Gastrocnemius medialis (tissue), 4 donors: ENCODE data around the gene SIK3.

Source experiments
- POLR2A ChIP-seq, 2 donors: fragments of 450-650 bp; IDR thresholded peaks; one replicate each; pipeline ENCODE4 v1.6.1; 2017; ENCODE audit warnings: antibody characterized with exemption in 2 of 2, mild to moderate bottlenecking in 2 of 2, moderate library complexity in 2 of 2
- TF ChIP-seq, protein P1 (sequence below), 5 experiments: fragments of 450-650 bp in 3 of 5; fragments of 200-600 bp in 2 of 5; sonication (generic) in 2 of 5; IDR thresholded peaks in 4 of 5; conservative IDR thresholded peaks in 1 of 5; 1 replicate in 4 of 5; 2 replicates in 1 of 5; pipeline ENCODE4 v1.5.1; 2016 to 2019; ENCODE audit warnings: antibody characterized with exemption in 5 of 5, mild to moderate bottlenecking in 3 of 5, moderate library complexity in 3 of 5

DNA sequence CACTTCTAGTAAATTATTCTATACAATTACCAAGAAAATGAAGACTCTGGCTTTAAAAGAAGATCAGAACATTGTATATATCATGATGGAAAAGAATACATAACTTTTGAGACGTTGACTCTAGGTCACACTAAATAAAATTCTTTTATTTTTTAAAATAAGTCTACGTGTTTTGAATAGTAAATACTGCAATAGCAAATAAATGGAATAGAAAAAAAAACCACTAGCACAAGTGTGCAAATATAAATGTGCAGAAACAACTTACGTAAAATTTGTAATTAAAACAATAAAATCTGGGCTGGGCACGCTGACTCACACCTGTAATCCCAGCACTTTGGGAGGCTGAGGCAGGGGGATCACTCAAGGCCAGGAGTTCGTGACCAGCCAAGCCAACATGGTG lies 17.9 kb downstream of the SIK3 start:
- TF ChIP-seq, protein P1, sequence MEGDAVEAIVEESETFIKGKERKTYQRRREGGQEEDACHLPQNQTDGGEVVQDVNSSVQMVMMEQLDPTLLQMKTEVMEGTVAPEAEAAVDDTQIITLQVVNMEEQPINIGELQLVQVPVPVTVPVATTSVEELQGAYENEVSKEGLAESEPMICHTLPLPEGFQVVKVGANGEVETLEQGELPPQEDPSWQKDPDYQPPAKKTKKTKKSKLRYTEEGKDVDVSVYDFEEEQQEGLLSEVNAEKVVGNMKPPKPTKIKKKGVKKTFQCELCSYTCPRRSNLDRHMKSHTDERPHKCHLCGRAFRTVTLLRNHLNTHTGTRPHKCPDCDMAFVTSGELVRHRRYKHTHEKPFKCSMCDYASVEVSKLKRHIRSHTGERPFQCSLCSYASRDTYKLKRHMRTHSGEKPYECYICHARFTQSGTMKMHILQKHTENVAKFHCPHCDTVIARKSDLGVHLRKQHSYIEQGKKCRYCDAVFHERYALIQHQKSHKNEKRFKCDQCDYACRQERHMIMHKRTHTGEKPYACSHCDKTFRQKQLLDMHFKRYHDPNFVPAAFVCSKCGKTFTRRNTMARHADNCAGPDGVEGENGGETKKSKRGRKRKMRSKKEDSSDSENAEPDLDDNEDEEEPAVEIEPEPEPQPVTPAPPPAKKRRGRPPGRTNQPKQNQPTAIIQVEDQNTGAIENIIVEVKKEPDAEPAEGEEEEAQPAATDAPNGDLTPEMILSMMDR (IDR thresholded peaks at IDR 0.05 in 4 of 5, conservative IDR thresholded peaks at IDR 0.05 in 1 of 5), result no peak
- no peak for TF ChIP-seq POLR2A (IDR thresholded peaks at IDR 0.05)
